Activated B cell treated with CpG ODN at 0.5 μM for 24 hours (primary cell): Measurements from ENCODE around the gene CBFA2T3. TPM values are rescaled to one million over a fixed set of nuclear protein-coding genes. Genes with fewer than 3 reads are reported as not detected.

Experiments
- ATAC-seq: fragments of 200-7000 bp; cut with Tn5 transposase; one replicate; pipeline ENCODE4 v1.10.0; 2021; ENCODE audit warnings: low read depth, mild to moderate bottlenecking, moderate library complexity
- CTCF ChIA-PET: fragments of 350-600 bp; sonication (Branson Sonifier 250); formaldehyde crosslinking; loops from one replicate; lab custom pipeline; 2021; ENCODE audit warnings: antibody characterized with exemption; lab: Charles Lee
- POLR2A ChIA-PET: fragments of 350-600 bp; sonication (Branson Sonifier 250); formaldehyde crosslinking; loops from one replicate; lab custom pipeline; 2021; ENCODE audit warnings: antibody characterized with exemption; lab: Charles Lee
- DNase-seq: peaks from one replicate; pipeline ENCODE4 v3.0.0; 2022
- H3K27ac Mint-ChIP-seq: one replicate; pipeline ENCODE4 v1.8.0; 2020; ENCODE audit warnings: mixed read lengths
- H3K27me3 Mint-ChIP-seq: one replicate; pipeline ENCODE4 v1.8.0; 2021; ENCODE audit warnings: mixed read lengths
- H3K36me3 Mint-ChIP-seq: one replicate; pipeline ENCODE4 v1.8.0; 2021; ENCODE audit warnings: low read depth, mixed read lengths
- H3K4me1 Mint-ChIP-seq: one replicate; pipeline ENCODE4 v1.8.0; 2021; ENCODE audit warnings: mixed read lengths
- H3K4me3 Mint-ChIP-seq: one replicate; pipeline ENCODE4 v1.8.0; 2020; ENCODE audit warnings: mild to moderate bottlenecking, mixed read lengths
- H3K9me3 Mint-ChIP-seq: one replicate; pipeline ENCODE4 v1.8.0; 2020; ENCODE audit warnings: mixed read lengths
- intact Hi-C: fragments of 100-400 bp; cut with micrococcal nuclease; formaldehyde crosslinking; loops from one replicate; pipeline ENCODE4 v1.15.1; 2024
- total RNA-seq: library from RNA; stranded (reverse); gene quantifications from 2 replicates; pipeline ENCODE4 v1.2.3, GENCODE V29; 2022
- TF ChIP-seq, protein P1 (sequence below): fragments of 200-600 bp; IDR thresholded peaks from one replicate; pipeline ENCODE4 v1.8.0; 2022; ENCODE audit warnings: antibody characterized with exemption, mild to moderate bottlenecking

The CBFA2T3 gene
- total RNA-seq, 1 donor from 2014 or later = 63.3 TPM

DNA sequence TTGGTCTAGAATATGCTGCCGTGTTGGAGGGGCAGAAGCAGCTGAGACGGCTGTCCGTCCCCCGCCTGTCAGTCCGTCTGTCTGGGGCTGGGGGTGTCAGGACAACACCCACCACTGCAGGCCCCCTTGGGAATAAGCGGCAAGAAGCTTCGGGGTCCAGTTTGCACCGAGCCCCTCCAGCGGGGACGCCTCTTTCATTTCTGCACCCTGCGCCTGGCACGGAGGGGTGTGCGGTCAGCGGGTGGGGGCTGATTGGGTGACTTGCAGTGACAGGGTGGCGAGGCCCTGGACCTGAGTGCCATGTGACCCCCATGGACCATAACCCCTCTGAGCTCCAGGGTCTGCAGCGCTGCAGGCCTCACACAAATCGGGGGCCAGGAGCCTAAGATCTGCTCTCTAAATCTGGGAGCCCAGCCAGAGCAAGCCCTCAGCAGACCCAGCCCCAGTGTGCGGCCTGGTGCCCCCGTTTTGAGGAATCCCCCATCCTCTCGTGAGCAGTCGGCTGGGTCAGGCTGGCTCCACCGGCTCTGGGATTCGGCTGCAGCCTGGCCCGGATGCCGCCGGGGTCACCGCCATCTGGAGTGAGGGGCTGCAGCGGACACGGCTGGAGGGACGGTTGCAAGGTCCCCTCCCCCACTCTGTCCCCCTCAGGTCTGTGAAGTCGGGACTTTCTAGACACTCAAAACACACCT lies 8.3 kb downstream of the CBFA2T3 start:
- Mint-ChIP-seq H3K27ac (peak overlapping the region; percentile 86), H3K36me3 (peaks cover 6% of the 10 kb centered on the region), H3K27me3 (no peaks in the 10 kb centered on the region), H3K9me3 (no peaks in the 10 kb centered on the region), H3K4me1 (peaks cover 91% of the 10 kb centered on the region), H3K4me3 (peak overlapping the region; percentile 75)
- ChIA-PET CTCF (interaction anchor here (1.0 to 1.7 kb wide), 2 partner anchors 9 to 27 kb away, joined by 4 read pairs; partner anchors contain the start of gene CBFA2T3), POLR2A (interaction anchor here (0.6 to 10.8 kb wide), 22 partner anchors 9 to 1574 kb away, joined by 3 to 165 read pairs (median 5); partner anchors contain the start of genes ACSF3, CBFA2T3, CDH15 and ZNF778)
- intact Hi-C loops = loop anchor here (1.0 to 5.0 kb wide), 11 partner anchors 10 to 512 kb away; partner anchors contain the start of gene CYBA
- no peak for DNase-seq
- ATAC-seq = no peak
- TF ChIP-seq, protein P1, sequence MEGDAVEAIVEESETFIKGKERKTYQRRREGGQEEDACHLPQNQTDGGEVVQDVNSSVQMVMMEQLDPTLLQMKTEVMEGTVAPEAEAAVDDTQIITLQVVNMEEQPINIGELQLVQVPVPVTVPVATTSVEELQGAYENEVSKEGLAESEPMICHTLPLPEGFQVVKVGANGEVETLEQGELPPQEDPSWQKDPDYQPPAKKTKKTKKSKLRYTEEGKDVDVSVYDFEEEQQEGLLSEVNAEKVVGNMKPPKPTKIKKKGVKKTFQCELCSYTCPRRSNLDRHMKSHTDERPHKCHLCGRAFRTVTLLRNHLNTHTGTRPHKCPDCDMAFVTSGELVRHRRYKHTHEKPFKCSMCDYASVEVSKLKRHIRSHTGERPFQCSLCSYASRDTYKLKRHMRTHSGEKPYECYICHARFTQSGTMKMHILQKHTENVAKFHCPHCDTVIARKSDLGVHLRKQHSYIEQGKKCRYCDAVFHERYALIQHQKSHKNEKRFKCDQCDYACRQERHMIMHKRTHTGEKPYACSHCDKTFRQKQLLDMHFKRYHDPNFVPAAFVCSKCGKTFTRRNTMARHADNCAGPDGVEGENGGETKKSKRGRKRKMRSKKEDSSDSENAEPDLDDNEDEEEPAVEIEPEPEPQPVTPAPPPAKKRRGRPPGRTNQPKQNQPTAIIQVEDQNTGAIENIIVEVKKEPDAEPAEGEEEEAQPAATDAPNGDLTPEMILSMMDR = no peak

DNA sequence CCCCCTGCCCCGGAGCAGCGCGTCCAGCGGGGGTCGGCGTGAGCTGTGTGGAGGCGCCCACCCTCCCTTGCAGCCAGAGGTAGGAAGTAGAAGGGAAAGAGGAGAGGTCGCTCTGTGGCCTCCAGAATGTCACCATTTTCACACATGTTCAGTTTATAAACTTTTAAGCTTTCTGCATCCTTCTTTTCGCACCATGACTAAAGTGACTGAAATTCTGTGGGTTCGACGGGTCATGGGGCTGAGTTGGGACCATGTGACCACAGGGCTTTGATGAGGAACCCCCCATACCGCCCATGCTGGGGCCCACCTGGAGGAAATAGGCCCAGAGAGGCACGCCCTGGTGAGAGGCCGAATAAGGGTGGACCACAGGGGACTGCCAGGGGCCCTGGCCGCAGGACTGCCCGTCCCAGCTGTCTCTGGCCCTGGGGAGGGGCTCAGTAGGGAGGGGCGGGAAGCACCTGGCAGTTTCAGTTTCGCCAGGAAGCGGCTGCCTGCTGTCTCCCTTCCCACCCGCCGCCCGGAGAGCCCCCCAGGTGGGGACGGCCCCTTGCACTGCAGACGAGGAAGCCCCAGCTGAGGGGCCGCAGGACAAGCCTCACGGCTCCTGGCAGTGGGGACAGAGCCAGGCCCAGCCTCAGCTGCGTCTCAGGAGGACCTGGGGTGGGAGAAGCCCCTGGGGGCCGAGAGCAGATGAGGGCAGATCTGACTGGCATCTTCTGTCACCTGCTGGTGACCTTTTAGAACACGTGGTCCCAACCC lies 9.0 kb downstream of the CBFA2T3 start:
- ATAC-seq (peak; percentile 80), DNase-seq (peak; percentile 85)
- TF ChIP-seq, protein P1 = no peak
- Mint-ChIP-seq H3K27ac (peak overlapping the region; percentile 86), H3K4me3 (peak overlapping the region; percentile 75), H3K36me3 (peaks cover 8% of the 10 kb centered on the region), H3K4me1 (peaks cover 86% of the 10 kb centered on the region), H3K9me3 (no peaks in the 10 kb centered on the region), H3K27me3 (no peaks in the 10 kb centered on the region)
- intact Hi-C loops = loop anchor here (1.0 to 5.0 kb wide), 11 partner anchors 10 to 511 kb away; partner anchors contain the start of gene CYBA
- ChIA-PET POLR2A (interaction anchor here (0.6 to 10.8 kb wide), 25 partner anchors 9 to 567 kb away, joined by 3 to 165 read pairs (median 5); partner anchors contain the start of genes ACSF3, APRT, CBFA2T3 and ZNF778), CTCF (interaction anchor here (1.0 to 1.7 kb wide), 2 partner anchors 9 to 26 kb away, joined by 4 read pairs; partner anchors contain the start of gene CBFA2T3)

DNA sequence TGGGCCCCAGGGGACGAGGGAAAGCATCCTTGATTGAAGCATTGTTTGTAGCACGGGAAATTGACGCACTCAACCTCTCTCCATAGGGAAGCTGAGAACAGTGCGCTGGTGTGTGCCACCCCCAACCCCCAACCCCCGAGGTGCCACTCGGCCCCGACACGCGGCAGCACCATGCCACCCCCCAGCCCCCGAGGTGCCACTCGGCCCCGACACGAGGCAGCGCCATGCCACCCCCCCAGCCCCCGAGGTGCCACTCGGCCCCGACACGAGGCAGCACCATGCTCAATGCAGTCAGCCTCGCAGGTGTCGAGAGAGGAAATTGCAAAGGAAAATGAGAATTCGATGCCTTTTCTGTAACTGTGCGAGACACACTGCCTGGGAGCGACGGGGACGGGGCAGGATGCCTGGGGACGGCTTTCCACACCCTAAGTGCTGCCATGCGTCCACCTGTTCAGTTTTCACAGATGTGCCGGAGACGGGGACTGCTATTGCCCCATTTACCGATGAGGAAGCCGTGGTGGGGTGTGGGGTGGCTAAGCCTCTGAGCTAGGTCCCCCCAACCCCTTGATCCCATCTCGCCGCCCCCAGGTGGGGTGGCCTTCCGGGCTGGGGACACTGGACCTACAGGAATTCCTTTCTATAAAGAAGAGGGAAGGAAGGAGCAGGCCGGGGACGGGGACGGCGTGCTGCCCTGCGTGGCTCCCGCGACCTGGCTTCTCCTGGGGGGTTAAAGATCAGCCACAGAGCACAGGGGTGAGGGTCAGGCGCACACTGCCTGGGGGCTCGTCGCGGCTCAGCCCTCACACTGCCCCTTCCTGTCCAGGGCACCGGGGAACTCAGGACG lies 9.8 kb downstream of the CBFA2T3 start:
- H3K27ac Mint-ChIP-seq = peak overlapping the region; percentile 80
- ChIA-PET POLR2A (interaction anchor here (0.6 to 10.8 kb wide), 23 partner anchors 9 to 567 kb away, joined by 3 to 165 read pairs (median 5); partner anchors contain the start of genes ACSF3, APRT, CBFA2T3 and ZNF778), CTCF (interaction anchor here (1.7 kb wide), 1 partner anchor 25 kb away, joined by 4 read pairs; no protein-coding TSS in a partner anchor)
- DNase-seq (no peak), ATAC-seq (no peak)
- H3K9me3 Mint-ChIP-seq = no peaks in the 10 kb centered on the region
- peaks cover 15% of the 10 kb centered on the region for H3K36me3 Mint-ChIP-seq
- H3K27me3 Mint-ChIP-seq = no peaks in the 10 kb centered on the region
- intact Hi-C loops = loop anchor here (5.0 kb wide), 2 partner anchors 150 to 315 kb away; partner anchors contain the start of gene CYBA
- H3K4me1 Mint-ChIP-seq = peaks cover 82% of the 10 kb centered on the region
- TF ChIP-seq, protein P1 = no peak
- peak overlapping the region; percentile 38 for H3K4me3 Mint-ChIP-seq

DNA sequence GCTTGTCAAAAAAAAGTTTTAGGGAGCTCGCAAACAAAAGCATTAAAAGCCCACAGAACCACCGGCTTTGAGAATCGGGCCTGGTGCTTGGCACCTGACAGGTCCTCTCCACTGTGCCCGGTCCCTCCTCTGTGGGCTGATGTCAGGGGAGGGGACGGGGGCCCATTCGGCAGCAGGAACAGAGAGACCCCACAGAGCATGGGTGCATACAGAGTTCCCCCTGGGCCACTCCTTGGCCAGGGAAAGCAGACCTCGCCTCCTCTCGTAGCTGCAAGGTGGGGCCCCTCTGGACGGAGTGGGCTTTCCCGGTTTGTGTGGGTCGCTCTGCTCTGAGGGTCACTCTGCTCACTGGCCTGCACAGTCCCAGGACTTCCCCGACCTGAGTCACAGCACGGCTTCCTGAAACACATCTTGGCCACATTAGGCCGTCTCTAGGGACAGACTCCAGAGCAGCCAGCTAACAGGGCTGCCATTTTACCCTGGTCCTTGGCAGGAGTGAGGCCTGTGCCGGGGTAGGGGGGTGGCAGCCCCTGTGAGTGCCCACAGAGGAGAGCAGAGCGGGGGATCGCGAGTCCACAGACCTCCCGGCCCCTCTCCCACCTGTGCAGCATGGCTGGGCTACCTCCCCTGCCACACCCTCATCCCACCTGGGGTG lies 11.1 kb downstream of the CBFA2T3 start:
- ChIA-PET POLR2A (interaction anchor here (0.6 to 10.8 kb wide), 8 partner anchors 8 to 716 kb away, joined by 3 to 165 read pairs (median 6); partner anchors contain the start of gene CBFA2T3), CTCF (no interaction called here)
- Mint-ChIP-seq H3K4me3 (no peak overlapping the region), H3K36me3 (peaks cover 20% of the 10 kb centered on the region), H3K27me3 (no peaks in the 10 kb centered on the region), H3K9me3 (no peaks in the 10 kb centered on the region), H3K4me1 (peaks cover 69% of the 10 kb centered on the region), H3K27ac (peak overlapping the region; percentile 84)
- ATAC-seq = no peak
- DNase-seq = no peak
- intact Hi-C loops = loop anchor here (5.0 kb wide), 2 partner anchors 151 to 314 kb away; partner anchors contain the start of gene CYBA
- TF ChIP-seq, protein P1 = no peak
